AG04449 (cell line): Measurements from ENCODE around the gene PROSER3.

Experiments used
- CTCF ChIA-PET: fragments of 350-600 bp; formaldehyde crosslinking; extraction: SDS; loops from one replicate; lab custom pipeline; 2021; ENCODE audit warnings: antibody characterized with exemption; lab: Yijun Ruan, JAX
- POLR2A ChIA-PET: fragments of 400-600, 350-600 bp; formaldehyde crosslinking; extraction: SDS; loops from one replicate; lab custom pipeline; 2020; ENCODE audit warnings: antibody characterized with exemption, inconsistent platforms; lab: Yijun Ruan, JAX
- DNase-seq: peaks from one replicate; pipeline ENCODE4 v3.0.0-alpha.2; 2010; ENCODE audit warnings: low read depth, low spot score
- H3K4me3 ChIP-seq: 2 replicates; pipeline ENCODE4 v1.5.1; 2011; ENCODE audit warnings: low read depth, mild to moderate bottlenecking, control low read depth, low read length
- TF ChIP-seq, protein P1 (sequence below): IDR thresholded peaks from one replicate; pipeline ENCODE4 v1.5.1; 2011; ENCODE audit warnings: mild to moderate bottlenecking, moderate library complexity, low read length, control low read depth, inconsistent platforms; ENCODE audit not compliant: insufficient read depth; ENCODE audit errors: missing control alignments

Gene PROSER3

DNA sequence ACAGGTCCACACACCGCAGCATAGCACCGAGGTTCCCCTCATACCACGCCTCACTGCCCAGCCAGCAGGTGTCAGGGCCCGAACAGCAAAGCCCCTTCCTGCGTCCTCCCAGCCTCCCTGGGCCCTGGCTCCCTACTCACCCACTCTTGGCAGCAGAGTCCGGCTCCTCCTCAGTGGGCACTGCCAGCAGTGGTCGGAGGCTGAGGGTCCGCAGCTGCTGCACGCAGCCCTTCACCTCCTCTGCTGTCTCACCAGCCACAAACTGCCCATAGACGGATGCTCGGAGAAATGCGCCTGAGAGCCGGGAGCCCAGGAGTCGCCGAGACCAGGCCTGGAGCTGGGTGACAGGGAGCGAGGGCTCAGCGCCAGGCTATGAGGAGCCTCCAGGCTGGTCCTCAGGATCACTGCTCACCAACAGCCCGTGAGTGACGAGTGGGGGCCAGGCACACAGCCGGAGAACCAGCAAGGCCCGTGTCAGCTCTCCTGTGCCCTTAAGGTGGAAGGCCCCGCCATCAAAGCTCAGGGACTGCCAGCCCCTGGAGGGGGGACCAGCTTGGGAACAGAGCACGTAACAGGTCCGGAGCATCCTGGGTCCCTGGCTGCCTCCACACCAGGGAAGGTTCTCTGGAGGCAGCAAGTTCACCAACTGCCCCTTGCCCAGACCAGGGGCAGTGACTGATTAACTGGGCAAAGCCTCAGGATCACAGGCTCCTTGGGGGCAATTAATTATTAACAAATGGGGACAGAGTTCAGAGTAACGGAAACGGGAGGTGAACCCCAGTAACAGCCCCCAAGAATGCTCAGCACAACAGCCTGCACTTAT lies 54.5 kb downstream of the PROSER3 start, which contains the start of gene PRODH2:
PRODH2 (minus strand) TSS at position 626 of the 823 bp plus-strand sequence; CDS start at position 586, 40 bp downstream.
- ChIA-PET CTCF (no interaction called here), POLR2A (no interaction called here)
- H3K4me3 ChIP-seq: no peak within 1 kb of the TSS
- DNase-seq: no peak
- TF ChIP-seq, protein P1, sequence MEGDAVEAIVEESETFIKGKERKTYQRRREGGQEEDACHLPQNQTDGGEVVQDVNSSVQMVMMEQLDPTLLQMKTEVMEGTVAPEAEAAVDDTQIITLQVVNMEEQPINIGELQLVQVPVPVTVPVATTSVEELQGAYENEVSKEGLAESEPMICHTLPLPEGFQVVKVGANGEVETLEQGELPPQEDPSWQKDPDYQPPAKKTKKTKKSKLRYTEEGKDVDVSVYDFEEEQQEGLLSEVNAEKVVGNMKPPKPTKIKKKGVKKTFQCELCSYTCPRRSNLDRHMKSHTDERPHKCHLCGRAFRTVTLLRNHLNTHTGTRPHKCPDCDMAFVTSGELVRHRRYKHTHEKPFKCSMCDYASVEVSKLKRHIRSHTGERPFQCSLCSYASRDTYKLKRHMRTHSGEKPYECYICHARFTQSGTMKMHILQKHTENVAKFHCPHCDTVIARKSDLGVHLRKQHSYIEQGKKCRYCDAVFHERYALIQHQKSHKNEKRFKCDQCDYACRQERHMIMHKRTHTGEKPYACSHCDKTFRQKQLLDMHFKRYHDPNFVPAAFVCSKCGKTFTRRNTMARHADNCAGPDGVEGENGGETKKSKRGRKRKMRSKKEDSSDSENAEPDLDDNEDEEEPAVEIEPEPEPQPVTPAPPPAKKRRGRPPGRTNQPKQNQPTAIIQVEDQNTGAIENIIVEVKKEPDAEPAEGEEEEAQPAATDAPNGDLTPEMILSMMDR: no peak

DNA sequence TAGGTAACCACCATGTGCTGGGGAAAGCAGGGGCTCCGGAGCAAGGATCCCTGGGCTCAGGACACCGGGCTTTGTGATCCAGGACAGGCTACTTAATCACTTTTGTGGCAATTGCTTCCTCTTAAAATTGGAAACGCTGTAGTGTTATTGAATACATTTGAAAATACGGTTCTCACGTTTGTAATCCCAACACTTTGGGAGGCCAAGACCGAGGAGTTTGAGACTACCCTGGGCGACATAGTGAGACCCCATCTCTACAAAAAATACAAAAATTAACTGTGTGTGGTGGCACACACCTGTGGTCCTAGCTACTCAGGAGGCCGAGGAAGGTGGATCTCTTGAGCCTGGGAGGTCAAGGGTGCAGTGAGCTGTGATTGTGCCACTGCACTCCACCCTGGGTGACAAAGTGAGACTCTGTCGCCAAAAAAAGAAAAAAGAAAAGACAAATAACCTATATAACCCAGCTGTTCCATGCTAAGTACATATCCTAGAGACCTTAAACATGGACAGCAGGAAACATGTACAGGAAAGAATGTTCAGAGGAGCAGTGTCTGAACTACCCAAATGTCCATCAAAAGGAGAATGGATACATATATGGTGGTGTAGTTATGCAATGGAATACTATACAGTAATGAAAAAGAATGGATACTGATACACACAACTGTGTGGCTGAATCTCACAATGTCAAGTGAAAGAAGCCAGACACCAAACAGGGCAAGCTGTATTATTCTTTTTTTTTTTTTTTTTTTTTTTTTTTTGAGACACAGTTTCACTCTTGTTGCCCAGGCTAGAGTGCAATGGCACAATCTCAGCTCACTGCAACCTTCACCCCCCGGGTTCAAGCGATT lies 55.3 kb downstream of the PROSER3 start:
- TF ChIP-seq, protein P1: no peak
- POLR2A ChIA-PET: no interaction called here
- H3K4me3 ChIP-seq: no peak overlapping the region
- CTCF ChIA-PET: interaction anchor here (0.7 kb wide), 1 partner anchor 136 kb away, joined by 3 read pairs; no protein-coding TSS in a partner anchor
- no peak for DNase-seq

DNA sequence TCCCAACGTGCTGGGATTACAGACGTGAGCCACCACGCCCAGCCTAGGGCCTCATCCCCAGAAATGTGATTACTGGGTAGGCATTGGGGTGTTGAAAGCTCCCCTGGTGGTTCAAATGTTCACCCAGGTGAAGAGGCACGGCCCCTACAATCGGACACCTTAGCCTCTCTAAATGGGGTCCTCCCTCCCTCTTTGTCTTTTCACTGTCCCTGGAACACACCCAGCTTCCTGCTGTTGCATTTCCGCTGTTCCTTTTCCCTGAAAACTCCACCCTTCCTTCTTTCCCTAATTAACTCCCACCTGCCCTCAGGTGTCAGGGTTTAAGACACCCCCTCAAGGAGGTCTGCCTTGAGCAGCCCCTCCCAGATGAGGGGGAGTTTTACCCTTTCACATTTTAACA lies 58.3 kb downstream of the PROSER3 start:
- CTCF ChIA-PET: no interaction called here
- H3K4me3 ChIP-seq: no peak overlapping the region
- POLR2A ChIA-PET: no interaction called here
- no peak for DNase-seq
- TF ChIP-seq, protein P1: no peak

DNA sequence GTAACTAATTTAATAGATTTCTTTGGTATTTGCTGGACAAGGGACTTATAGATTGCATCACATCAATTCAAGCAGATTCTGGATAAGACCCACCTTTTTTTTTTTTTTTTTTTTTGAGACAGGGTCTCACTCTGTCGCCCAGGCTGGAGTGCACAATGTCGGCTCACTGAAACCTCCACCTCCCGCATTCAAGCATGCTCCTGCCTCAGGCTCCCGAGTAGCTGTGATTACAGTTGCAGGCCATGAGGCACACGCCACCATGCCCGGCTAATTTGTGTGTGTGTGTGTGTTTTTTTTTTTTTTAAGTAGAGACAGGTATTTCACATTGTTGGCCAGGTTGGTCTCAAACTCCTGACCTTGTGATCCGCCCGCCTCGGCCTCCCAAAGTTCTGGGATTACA lies 58.9 kb downstream of the PROSER3 start:
- TF ChIP-seq, protein P1: no peak
- no peak for DNase-seq
- no peak overlapping the region for H3K4me3 ChIP-seq
- ChIA-PET POLR2A (no interaction called here), CTCF (no interaction called here)

DNA sequence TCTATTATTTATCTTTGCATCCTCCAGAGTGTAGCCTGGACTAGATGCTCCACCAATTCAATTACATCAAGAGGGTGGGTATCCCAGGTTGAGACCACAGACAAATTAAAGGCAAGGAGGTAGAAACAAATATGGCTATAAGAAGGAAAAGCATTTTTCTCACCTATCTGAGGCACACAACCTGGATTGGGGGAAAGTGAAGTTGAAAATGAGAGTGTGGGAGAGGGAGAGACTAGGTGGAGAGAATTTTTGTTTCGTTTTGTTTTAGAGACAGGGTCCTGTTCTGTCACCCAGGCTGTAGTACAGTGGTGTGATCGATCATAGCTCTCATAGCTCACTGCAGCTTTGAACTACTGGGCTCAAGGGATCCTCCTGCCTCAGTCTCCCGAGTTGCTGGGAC lies 60.5 kb downstream of the PROSER3 start:
- DNase-seq: no peak
- POLR2A ChIA-PET: no interaction called here
- no peak overlapping the region for H3K4me3 ChIP-seq
- TF ChIP-seq, protein P1: no peak
- CTCF ChIA-PET: interaction anchor here (0.6 to 1.9 kb wide), 6 partner anchors 10 to 269 kb away, joined by 3 to 8 read pairs (median 4); no protein-coding TSS in a partner anchor
